Cardiac atrium fibroblast (primary cell): ENCODE data around the gene VSIG1. TPM values are rescaled to one million over a fixed set of nuclear protein-coding genes. Genes with fewer than 3 reads are reported as not detected.

Experiments
- total RNA-seq: library from RNA; depleted of rRNA; stranded (reverse); fragments of >200 nt; gene quantifications from 2 replicates; pipeline ENCODE4 v1.2.3, GENCODE V29; 2015

The VSIG1 gene
- 0.16 TPM in 1 of 2 replicates, not detected in the other for total RNA-seq

DNA sequence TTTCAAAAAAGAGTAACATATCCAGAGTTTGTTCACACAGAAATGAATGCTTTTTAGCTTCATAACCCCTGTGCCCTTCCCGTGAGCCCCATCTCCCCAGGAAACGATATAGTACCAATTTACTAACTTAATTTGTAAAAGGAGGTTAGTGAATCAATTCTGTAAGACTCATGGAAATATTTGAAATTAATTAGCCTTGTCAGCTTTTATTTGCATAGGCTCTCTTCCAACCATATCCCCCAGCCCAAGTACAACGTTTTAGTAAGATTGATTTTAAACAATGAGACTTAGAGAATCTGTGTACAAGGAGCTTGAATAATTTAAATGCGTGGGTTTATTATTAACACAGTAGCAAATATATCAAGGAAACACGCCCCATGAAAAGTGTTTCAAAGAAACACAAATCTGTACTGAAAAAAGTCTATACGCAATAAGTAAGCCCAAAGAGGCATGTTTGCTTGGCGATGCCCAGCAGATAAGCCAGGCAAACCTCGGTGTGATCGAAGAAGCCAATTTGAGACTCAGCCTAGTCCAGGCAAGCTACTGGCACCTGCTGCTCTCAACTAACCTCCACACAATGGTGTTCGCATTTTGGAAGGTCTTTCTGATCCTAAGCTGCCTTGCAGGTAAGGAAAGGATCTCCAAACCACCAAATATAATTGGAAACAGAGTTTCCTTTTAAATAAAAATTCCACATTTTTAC is at the start of gene VSIG1:
Gene VSIG1 (plus strand): TSS at position 512 of the 703 bp plus-strand sequence. CDS start 66 bp downstream, at position 578.

GRCh38 chrX:108091264-108091877 is 46.5 kb downstream of the VSIG1 start, which contains the start of the genes ATG4A and PSMD10:
ATG4A (plus strand) TSS chrX:108091778; CDS start chrX:108091827, 49 bp downstream.
PSMD10 (minus strand) TSS chrX:108091542; CDS start chrX:108091520, 22 bp downstream.

Other genes with a start within 250 kb of the VSIG1 start
- 10.8 and 13.0 TPM in 2 replicates for gene MID2, start 219.2 kb upstream of the VSIG1 start, total RNA-seq
- not detected in 2 replicates for gene TEX13B, start 62.7 kb upstream of the VSIG1 start, total RNA-seq
- 42.6 and 49.4 TPM in 2 replicates for gene PSMD10, start 46.5 kb downstream of the VSIG1 start, total RNA-seq
- 9.9 and 14.1 TPM in 2 replicates for gene ATG4A, start 46.7 kb downstream of the VSIG1 start, total RNA-seq